Loucy (cell line): ENCODE results near the gene COQ10B.

Experiments used
- H2AFZ ChIP-seq: fragments of 200-600 bp; sonication (generic); 2 replicates; pipeline ENCODE4 v1.6.0; 2016; ENCODE audit warnings: antibody characterized with exemption, mild to moderate bottlenecking, low read length, moderate library complexity
- H3F3A ChIP-seq: fragments of 200-600 bp; 2 replicates; pipeline ENCODE4 v1.6.0; 2016; ENCODE audit warnings: antibody characterized with exemption, low read depth, mild to moderate bottlenecking
- H3K27me3 ChIP-seq: fragments of 200-600 bp; sonication (generic); 2 replicates; pipeline ENCODE4 v1.6.1; 2014; ENCODE audit warnings: low read length, mild to moderate bottlenecking; ENCODE audit not compliant: insufficient read depth, poor library complexity, severe bottlenecking
- H3K36me3 ChIP-seq: fragments of 200-600 bp; sonication (generic); 2 replicates; pipeline ENCODE4 v1.6.1; 2016; ENCODE audit warnings: low read length; ENCODE audit not compliant: insufficient read depth
- H3K4me1 ChIP-seq: fragments of 200-600 bp; sonication (generic); 2 replicates; pipeline ENCODE4 v1.5.1; 2014; ENCODE audit warnings: low read length, mild to moderate bottlenecking; ENCODE audit not compliant: insufficient read depth, poor library complexity, severe bottlenecking
- H3K4me2 ChIP-seq: fragments of 200-600 bp; sonication (generic); 2 replicates; pipeline ENCODE4 v1.6.0; 2014; ENCODE audit warnings: antibody characterized with exemption, low read length, low read depth, mild to moderate bottlenecking; ENCODE audit not compliant: poor library complexity, severe bottlenecking
- H3K4me3 ChIP-seq: fragments of 200-600 bp; sonication (generic); 2 replicates; pipeline ENCODE4 v1.5.1; 2014; ENCODE audit warnings: low read length, mild to moderate bottlenecking, mixed read lengths; ENCODE audit not compliant: poor library complexity, severe bottlenecking
- H3K79me2 ChIP-seq: fragments of 200-600 bp; sonication (generic); 2 replicates; pipeline ENCODE4 v1.6.1; 2014; ENCODE audit warnings: low read length; ENCODE audit not compliant: insufficient read depth
- H3K9ac ChIP-seq: fragments of 200-600 bp; sonication (generic); 2 replicates; pipeline ENCODE4 v1.6.0; 2014; ENCODE audit warnings: mild to moderate bottlenecking, low read depth, low read length, moderate library complexity; ENCODE audit not compliant: poor library complexity, severe bottlenecking
- H3K9me2 ChIP-seq: fragments of 200-600 bp; sonication (generic); replicated peaks from 2 replicates; pipeline ENCODE4 v1.6.1; 2016; ENCODE audit warnings: low read depth, low read length, mixed read lengths
- H3K9me3 ChIP-seq: fragments of 200-600 bp; sonication (generic); 2 replicates; pipeline ENCODE4 v1.6.1; 2014; ENCODE audit warnings: mild to moderate bottlenecking, antibody characterized with exemption, low read length, low read depth; ENCODE audit not compliant: insufficient read depth
- H4K20me1 ChIP-seq: fragments of 200-600 bp; sonication (generic); 2 replicates; pipeline ENCODE4 v1.6.0; 2014; ENCODE audit warnings: antibody characterized with exemption, low read length, mild to moderate bottlenecking; ENCODE audit not compliant: insufficient read depth, poor library complexity, severe bottlenecking
- EZH2phosphoT487 ChIP-seq: fragments of 200-600 bp; IDR thresholded peaks from 2 replicates; pipeline ENCODE4 v1.6.1; 2018; ENCODE audit warnings: antibody characterized with exemption, mild to moderate bottlenecking, moderate library complexity, borderline replicate concordance
- TF ChIP-seq, protein P1 (sequence below): fragments of 200-600 bp; sonication (generic); conservative IDR thresholded peaks from 2 replicates; pipeline ENCODE4 v1.5.1; 2014; ENCODE audit warnings: mild to moderate bottlenecking, antibody characterized with exemption, low read length

The COQ10B gene

DNA sequence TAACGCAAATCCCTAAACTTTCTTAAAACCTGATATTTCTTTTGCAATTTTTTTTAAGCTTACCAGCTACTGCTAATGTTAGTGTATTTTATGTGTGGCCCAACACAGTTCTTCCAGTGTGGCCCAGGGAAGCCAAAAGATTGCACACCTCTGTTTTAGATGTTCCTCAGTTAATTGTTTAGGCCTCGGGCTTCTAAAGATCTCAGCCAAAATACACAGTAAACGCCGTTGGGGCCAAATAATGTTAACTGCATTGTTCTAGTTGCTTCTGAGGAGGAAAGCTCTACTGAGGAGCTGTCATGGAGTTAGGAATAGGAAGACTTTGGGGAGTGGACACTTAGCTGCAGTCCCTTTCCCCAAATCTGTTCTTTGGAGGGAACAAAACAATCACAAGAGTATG lies 48.8 kb downstream of the COQ10B start:
- peak overlapping the region; percentile 91 for H3K4me3 ChIP-seq
- peak overlapping the region; percentile 89 for H3K9ac ChIP-seq
- H3F3A ChIP-seq, result no peaks in the 10 kb centered on the region; the same call in 1 of the 2 replicates
- H3K27me3 ChIP-seq, result no peaks in the 10 kb centered on the region
- no peaks in the 10 kb centered on the region for H3K9me3 ChIP-seq
- peaks cover 20% of the 10 kb centered on the region for H3K36me3 ChIP-seq
- H3K4me2 ChIP-seq, result peak overlapping the region; percentile 99
- H2AFZ ChIP-seq, result no peak overlapping the region
- peaks cover 26% of the 10 kb centered on the region for H3K4me1 ChIP-seq
- peaks cover 51% of the 10 kb centered on the region for H4K20me1 ChIP-seq
- H3K9me2 ChIP-seq, result no peaks in the 10 kb centered on the region
- peaks cover 80% of the 10 kb centered on the region for H3K79me2 ChIP-seq
- TF ChIP-seq EZH2phosphoT487, result no peak
- TF ChIP-seq, protein P1, sequence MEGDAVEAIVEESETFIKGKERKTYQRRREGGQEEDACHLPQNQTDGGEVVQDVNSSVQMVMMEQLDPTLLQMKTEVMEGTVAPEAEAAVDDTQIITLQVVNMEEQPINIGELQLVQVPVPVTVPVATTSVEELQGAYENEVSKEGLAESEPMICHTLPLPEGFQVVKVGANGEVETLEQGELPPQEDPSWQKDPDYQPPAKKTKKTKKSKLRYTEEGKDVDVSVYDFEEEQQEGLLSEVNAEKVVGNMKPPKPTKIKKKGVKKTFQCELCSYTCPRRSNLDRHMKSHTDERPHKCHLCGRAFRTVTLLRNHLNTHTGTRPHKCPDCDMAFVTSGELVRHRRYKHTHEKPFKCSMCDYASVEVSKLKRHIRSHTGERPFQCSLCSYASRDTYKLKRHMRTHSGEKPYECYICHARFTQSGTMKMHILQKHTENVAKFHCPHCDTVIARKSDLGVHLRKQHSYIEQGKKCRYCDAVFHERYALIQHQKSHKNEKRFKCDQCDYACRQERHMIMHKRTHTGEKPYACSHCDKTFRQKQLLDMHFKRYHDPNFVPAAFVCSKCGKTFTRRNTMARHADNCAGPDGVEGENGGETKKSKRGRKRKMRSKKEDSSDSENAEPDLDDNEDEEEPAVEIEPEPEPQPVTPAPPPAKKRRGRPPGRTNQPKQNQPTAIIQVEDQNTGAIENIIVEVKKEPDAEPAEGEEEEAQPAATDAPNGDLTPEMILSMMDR, result no peak

DNA sequence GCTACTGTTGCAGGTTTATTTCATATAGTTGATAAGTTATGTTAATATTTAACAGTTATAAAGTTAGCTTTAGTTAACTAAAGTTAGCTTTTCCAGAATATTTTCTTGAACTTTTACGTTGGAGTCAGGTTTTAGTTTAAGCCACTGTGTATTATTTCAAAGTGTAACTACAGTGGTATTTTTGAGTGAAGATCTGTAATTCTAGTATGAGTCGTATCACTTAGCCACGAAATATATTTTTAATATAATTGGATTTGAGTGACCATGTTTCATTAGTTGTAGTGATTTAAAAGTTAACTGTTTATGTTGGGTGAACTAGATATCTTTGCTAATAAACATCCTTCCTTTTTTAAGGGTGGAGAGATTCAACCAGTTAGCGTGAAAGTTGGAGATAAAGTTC lies 49.3 kb downstream of the COQ10B start:
- H3K4me3 ChIP-seq, result peak overlapping the region; percentile 91
- peaks cover 16% of the 10 kb centered on the region for H3K36me3 ChIP-seq
- peaks cover 21% of the 10 kb centered on the region for H3K4me1 ChIP-seq
- H2AFZ ChIP-seq, result no peak overlapping the region
- TF ChIP-seq EZH2phosphoT487, result no peak
- TF ChIP-seq, protein P1, result no peak
- H3K27me3 ChIP-seq, result no peaks in the 10 kb centered on the region
- no peaks in the 10 kb centered on the region for H3K9me3 ChIP-seq
- peak overlapping the region; percentile 89 for H3K9ac ChIP-seq
- no peaks in the 10 kb centered on the region for H3K9me2 ChIP-seq
- H3K4me2 ChIP-seq, result peak overlapping the region; percentile 99
- H3F3A ChIP-seq, result no peaks in the 10 kb centered on the region; the same call in 1 of the 2 replicates
- peaks cover 75% of the 10 kb centered on the region for H3K79me2 ChIP-seq
- peaks cover 46% of the 10 kb centered on the region for H4K20me1 ChIP-seq

DNA sequence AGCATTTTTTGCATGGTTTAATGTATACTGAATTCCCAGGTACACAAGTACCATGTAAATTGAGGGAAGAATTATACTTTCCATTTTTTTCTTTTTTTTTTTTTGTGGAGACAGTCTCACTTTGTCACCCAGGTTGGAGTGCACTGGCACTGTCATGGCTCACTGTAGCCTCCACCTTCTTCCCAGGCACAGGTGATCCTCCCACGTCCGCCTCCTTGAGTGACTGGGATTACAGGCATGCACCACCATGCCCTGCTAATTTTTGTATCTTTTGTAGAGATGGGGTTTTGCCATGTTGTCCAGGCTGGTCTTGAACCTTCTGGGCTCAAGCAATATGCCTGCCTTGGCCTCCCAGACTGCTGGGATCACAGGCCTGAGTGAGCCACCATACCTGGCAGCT lies 50.6 kb downstream of the COQ10B start:
- H3K79me2 ChIP-seq, result peaks cover 62% of the 10 kb centered on the region
- no peak overlapping the region for H2AFZ ChIP-seq
- H3K9me2 ChIP-seq, result no peaks in the 10 kb centered on the region
- H3K4me1 ChIP-seq, result peaks cover 12% of the 10 kb centered on the region
- peaks cover 11% of the 10 kb centered on the region for H3K36me3 ChIP-seq
- TF ChIP-seq EZH2phosphoT487, result no peak
- TF ChIP-seq, protein P1, result no peak
- H3K9me3 ChIP-seq, result no peaks in the 10 kb centered on the region
- no peak overlapping the region for H3K9ac ChIP-seq
- peaks cover 33% of the 10 kb centered on the region for H4K20me1 ChIP-seq
- H3F3A ChIP-seq, result no peaks in the 10 kb centered on the region; the same call in 1 of the 2 replicates
- H3K27me3 ChIP-seq, result no peaks in the 10 kb centered on the region
- peak overlapping the region; percentile 31 for H3K4me3 ChIP-seq
- peak overlapping the region; percentile 99 for H3K4me2 ChIP-seq
